ENCODE results near the gene CATSPER1.

- TF ChIP-seq POLR2AphosphoS5 (IDR thresholded peaks at IDR 0.05; ENCODE audit: borderline replicate concordance, low read depth, low read length) (no peak), EZH2 (IDR thresholded peaks at IDR 0.05) (no peak)
These were observed 10.8 kb downstream of the CATSPER1 start for GRCh38 chr11:66015454-66015881.

Measured in SK-N-MC (cell line).